Endothelial cell of umbilical vein (primary cell): ENCODE measurements around the gene ZNF207. TPM values are rescaled to one million over a fixed set of nuclear protein-coding genes. Genes with fewer than 3 reads are reported as not detected.
"Not testable (repeated sequence)": the region's sequence is repeated elsewhere in the genome, so short reads cannot be mapped to it uniquely, and the experiment has no call there.

Experiments
- BruUV-seq: library from RNA; stranded (reverse); fragments of 400-500 nt; replicated peaks from 2 replicates; lab custom pipeline; 2021; lab: Mats Ljungman, UMichigan
- CTCF ChIA-PET: fragments of 300-600, 350-600 bp; sonication (Branson Sonifier 250); formaldehyde crosslinking; loops from one replicate; lab custom pipeline; 2021; ENCODE audit warnings: antibody characterized with exemption, inconsistent platforms; lab: Charles Lee
- POLR2A ChIA-PET: fragments of 300-600, 350-600 bp; sonication (Branson Sonifier 250); formaldehyde crosslinking; loops from one replicate; lab custom pipeline; 2021; ENCODE audit warnings: antibody characterized with exemption, inconsistent platforms; lab: Charles Lee
- DNase-seq: peaks from one replicate; pipeline ENCODE4 v3.0.0-alpha.2; 2011; ENCODE audit warnings: low read depth, low spot score
- FAIRE-seq: peaks from 2 replicates; lab custom pipeline; 2011; peaks lifted over from hg19 to GRCh38; lab: Jason Lieb, UNC
- H2AFZ ChIP-seq: 2 replicates; pipeline ENCODE4 v1.6.0; 2012; ENCODE audit warnings: low read depth, low read length, control low read depth, inconsistent platforms
- H3K27ac ChIP-seq: 2 replicates; pipeline ENCODE4 v1.5.1; 2011; ENCODE audit warnings: low read depth, mild to moderate bottlenecking, control low read depth, low read length, moderate library complexity; ENCODE audit not compliant: insufficient read depth
- H3K27me3 ChIP-seq, 2 experiments: 2 replicates each; pipeline versions ENCODE4 v1.6.0 to v1.6.1; 2011; ENCODE audit warnings: low read length in 2 of 2, mixed read lengths in 1 of 2; ENCODE audit not compliant: control insufficient read depth in 2 of 2, insufficient read depth in 2 of 2
- H3K36me3 ChIP-seq, 2 experiments: 2 replicates in 1 of 2; 3 replicates in 1 of 2; pipeline ENCODE4 v1.5.1; 2011; ENCODE audit warnings: low read length in 2 of 2, mild to moderate bottlenecking in 1 of 2, moderate library complexity in 1 of 2; ENCODE audit not compliant: control insufficient read depth in 2 of 2, insufficient read depth in 2 of 2; ENCODE audit errors: extremely low read depth in 1 of 2
- H3K4me1 ChIP-seq: 3 replicates; pipeline ENCODE4 v1.5.1; 2011; ENCODE audit warnings: mild to moderate bottlenecking, low read length; ENCODE audit not compliant: control insufficient read depth, insufficient read depth; ENCODE audit errors: extremely low read depth
- H3K4me2 ChIP-seq: 2 replicates; pipeline ENCODE4 v1.6.1; 2011; ENCODE audit warnings: low read length, control low read depth, mixed read lengths; ENCODE audit not compliant: insufficient read depth
- H3K4me3 ChIP-seq, 3 experiments: fragments of 200-600 bp in 1 of 3; sonication (generic), shearing (Covaris generic) in 1 of 3; replicated peaks in 1 of 3; 2 replicates each; pipeline ENCODE4 v1.5.1; 2011 to 2016; ENCODE audit warnings: control low read depth in 3 of 3, low read length in 3 of 3, mild to moderate bottlenecking in 2 of 3, inconsistent platforms in 1 of 3, low read depth in 1 of 3, moderate library complexity in 1 of 3; ENCODE audit not compliant: insufficient read depth in 1 of 3
- H3K79me2 ChIP-seq: 2 replicates; pipeline ENCODE4 v1.6.0; 2012; ENCODE audit warnings: low read length, inconsistent platforms; ENCODE audit not compliant: control insufficient read depth, insufficient read depth
- H3K9ac ChIP-seq: replicated peaks from 2 replicates; pipeline ENCODE3; 2011; ENCODE audit warnings: low read length, control low read depth; ENCODE audit not compliant: insufficient read depth; ENCODE audit errors: extremely low read depth
- H3K9me1 ChIP-seq: replicated peaks from 3 replicates; pipeline ENCODE4 v1.6.0; 2011; ENCODE audit warnings: mild to moderate bottlenecking, low read length; ENCODE audit not compliant: control insufficient read depth, insufficient read depth; ENCODE audit errors: extremely low read depth
- H3K9me3 ChIP-seq: replicated peaks from 2 replicates; pipeline ENCODE4 v1.5.1; 2012; ENCODE audit warnings: low read length, inconsistent platforms; ENCODE audit not compliant: control insufficient read depth, insufficient read depth
- H4K20me1 ChIP-seq: replicated peaks from 2 replicates; pipeline ENCODE3; 2011; ENCODE audit warnings: mild to moderate bottlenecking, low read length; ENCODE audit not compliant: control insufficient read depth, insufficient read depth; ENCODE audit errors: extremely low read depth
- CTCF ChIP-seq, 2 donors: IDR thresholded peaks; 1 replicate in 1 of 2; 2 replicates in 1 of 2; pipeline ENCODE4 v1.5.1; 2011; ENCODE audit warnings: low read length in 2 of 2, mild to moderate bottlenecking in 2 of 2, moderate library complexity in 2 of 2, control low read depth in 1 of 2, inconsistent platforms in 1 of 2, low read depth in 1 of 2; ENCODE audit not compliant: insufficient read depth in 1 of 2; ENCODE audit errors: extremely low read depth in 1 of 2
- EZH2 ChIP-seq: IDR thresholded peaks from 2 replicates; pipeline ENCODE4 v1.6.1; 2012; ENCODE audit warnings: borderline replicate concordance, low read depth, mild to moderate bottlenecking, moderate library complexity, low read length, inconsistent platforms; ENCODE audit not compliant: severe bottlenecking
- FOS ChIP-seq: IDR thresholded peaks from 2 replicates; pipeline ENCODE4 v1.6.1; 2011; ENCODE audit warnings: mild to moderate bottlenecking, low read length, moderate library complexity, borderline replicate concordance; ENCODE audit not compliant: insufficient read depth
- GATA2 ChIP-seq: IDR thresholded peaks from 2 replicates; pipeline ENCODE4 v1.7.0; 2011; ENCODE audit warnings: low read depth, mild to moderate bottlenecking, moderate library complexity, mixed read lengths, low read length; ENCODE audit not compliant: insufficient read length, insufficient read depth
- JUN ChIP-seq: IDR thresholded peaks from 2 replicates; pipeline ENCODE4 v1.6.1; 2011; ENCODE audit warnings: borderline replicate concordance, low read depth; ENCODE audit not compliant: insufficient read length, insufficient read depth
- MYC ChIP-seq: IDR thresholded peaks from one replicate; pipeline ENCODE4 v1.6.1; 2011; ENCODE audit warnings: mild to moderate bottlenecking, low read depth, low read length
- POLR2A ChIP-seq: IDR thresholded peaks from 2 replicates; pipeline ENCODE4 v1.6.1; 2012; ENCODE audit warnings: low read depth, mild to moderate bottlenecking, control low read depth, low read length
- POLR2AphosphoS5 ChIP-seq: IDR thresholded peaks from 2 replicates; pipeline ENCODE4 v1.6.1; 2012; ENCODE audit warnings: low read depth, mild to moderate bottlenecking, control low read depth, low read length, moderate library complexity; ENCODE audit not compliant: insufficient read depth
- dilution Hi-C: fragments of 300-500 bp; cut with MboI; formaldehyde crosslinking; loops from one replicate; pipeline ENCODE4 v1.15.0; 2019; ENCODE audit warnings: low sequenced_read_pairs; ENCODE audit not compliant: extremely low pct_ligation_motif_present
- intact Hi-C: fragments of 100-400 bp; cut with micrococcal nuclease; formaldehyde crosslinking; loops from one replicate; pipeline ENCODE4 v1.10.0; 2022
- polyA plus RNA-seq, 4 experiments: library from polyadenylated mRNA; depleted of rRNA in 3 of 4; stranded (reverse) in 3 of 4; unstranded in 1 of 4; fragments of >200 nt; gene quantifications; 2 replicates each; pipeline versions ENCODE4 v1.2.1 to v1.2.3, GENCODE V29; 2011 to 2012; ENCODE audit warnings: missing spikeins in 1 of 4
- total RNA-seq: library from RNA; stranded (reverse); gene quantifications from 2 replicates; pipeline ENCODE4 v1.2.3, GENCODE V29; 2021
- TF ChIP-seq, protein P1 (sequence below): IDR thresholded peaks from 2 replicates; pipeline ENCODE4 v1.6.1; 2011; ENCODE audit not compliant: insufficient read depth, insufficient read length

Gene ZNF207
- total and polyA plus RNA-seq, 2 donors (not counting 3 experiments of a cell fraction or from before 2014, with no cell fraction given) = 206 to 231 TPM

GRCh38 chr17:32398946-32399345, 49.0 kb downstream of the ZNF207 start:
- H3K79me2 ChIP-seq = no peaks in the 10 kb centered on the region
- no peaks in the 10 kb centered on the region for H3K27me3 ChIP-seq
- ChIA-PET CTCF (interaction anchor here (0.9 to 1.5 kb wide), 3 partner anchors 9 to 45 kb away, joined by 3 to 6 read pairs (median 5); partner anchors contain the start of gene PSMD11), POLR2A (no interaction called here)
- no peaks in the 10 kb centered on the region for H4K20me1 ChIP-seq
- no peak overlapping the region for H2AFZ ChIP-seq
- no peaks in the 10 kb centered on the region for H3K4me1 ChIP-seq
- no peak overlapping the region for H3K4me3 ChIP-seq
- H3K27ac ChIP-seq = no peak overlapping the region
- H3K36me3 ChIP-seq = no peaks in the 10 kb centered on the region
- BruUV-seq = no TSS peak
- DNase-seq (no peak), FAIRE-seq (no peak)
- intact Hi-C loops (no loop called here), dilution Hi-C loops (no loop called here)
- H3K9me3 ChIP-seq = no peaks in the 10 kb centered on the region
- no peak for TF ChIP-seq EZH2
- no peak for TF ChIP-seq MYC
- TF ChIP-seq CTCF (IDR thresholded peaks at IDR 0.05; ENCODE audit: extremely low read depth in 1 of 2, insufficient read depth in 1 of 2, low read depth in 1 of 2, low read length in 2 of 2) = no peak
- no peak for TF ChIP-seq POLR2A
- TF ChIP-seq GATA2 = no peak
- TF ChIP-seq JUN = no peak
- no peak for TF ChIP-seq FOS
- TF ChIP-seq POLR2AphosphoS5 = no peak
- TF ChIP-seq, protein P1, sequence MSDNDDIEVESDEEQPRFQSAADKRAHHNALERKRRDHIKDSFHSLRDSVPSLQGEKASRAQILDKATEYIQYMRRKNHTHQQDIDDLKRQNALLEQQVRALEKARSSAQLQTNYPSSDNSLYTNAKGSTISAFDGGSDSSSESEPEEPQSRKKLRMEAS = no peak
- no peak overlapping the region for H3K4me2 ChIP-seq
- no peak overlapping the region for H3K9ac ChIP-seq
- H3K9me1 ChIP-seq = no peaks in the 10 kb centered on the region

DNA sequence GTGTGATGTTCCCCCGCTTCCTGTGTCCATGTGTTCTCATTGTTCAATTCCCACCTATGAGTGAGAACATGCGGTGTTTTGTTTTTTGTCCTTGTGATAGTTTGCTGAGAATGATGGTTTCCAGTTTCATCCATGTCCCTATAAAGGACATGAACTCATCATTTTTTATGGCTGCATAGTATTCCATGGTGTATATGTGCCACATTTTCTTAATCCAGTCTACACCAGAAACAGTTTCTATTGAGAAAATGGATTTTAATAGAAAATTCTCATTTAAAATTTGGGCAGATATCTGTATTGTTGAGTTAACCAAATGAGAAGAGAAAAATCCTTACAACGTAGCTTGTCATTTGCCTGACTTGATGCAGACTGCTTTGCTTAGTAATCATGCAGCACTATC, 60.1 kb downstream of the ZNF207 start:
- H3K27ac ChIP-seq, H4K20me1 ChIP-seq, H3K4me2 ChIP-seq, intact Hi-C loops, H3K9me3 ChIP-seq, BruUV-seq, POLR2A ChIA-PET, FAIRE-seq, H3K27me3 ChIP-seq, H3K9me1 ChIP-seq, H3K36me3 ChIP-seq, H3K9ac ChIP-seq, H2AFZ ChIP-seq, H3K4me1 ChIP-seq, CTCF ChIA-PET, H3K4me3 ChIP-seq, DNase-seq, dilution Hi-C loops, H3K79me2 ChIP-seq: not testable (repeated sequence)
